Measurements from ENCODE around the gene MRPL40. TPM values are rescaled to one million over a fixed set of nuclear protein-coding genes. Genes with fewer than 3 reads are reported as not detected.

MRPL40 gene
- polyA plus RNA-seq, 1 donor, result 30.8 TPM

DNA sequence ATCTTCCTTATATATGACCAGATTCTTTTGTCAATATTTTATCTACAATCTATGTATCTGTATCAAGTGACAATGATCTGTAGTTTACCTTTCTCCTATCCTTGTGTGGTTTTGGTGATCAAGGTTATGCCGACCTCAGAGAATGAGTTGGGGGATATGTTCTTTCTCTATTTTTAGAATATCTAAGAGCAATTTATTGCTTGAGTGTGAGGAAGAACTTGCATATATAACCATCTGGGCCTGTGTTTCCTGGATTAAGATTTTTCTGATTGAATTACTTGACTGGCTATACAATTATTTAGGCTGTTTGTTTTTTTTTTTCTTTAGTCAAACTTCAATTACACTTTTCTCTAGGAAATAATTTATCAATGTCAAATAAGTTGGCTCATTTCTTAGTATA, 29.2 kb downstream of the MRPL40 start:
- DNase-seq, result no peak
- Histone ChIP-seq H3K4me1 (ENCODE audit: control insufficient read depth, insufficient read depth, low read length) (no peaks in the 10 kb centered on the region), H3K27me3 (ENCODE audit: control insufficient read depth, insufficient read depth, low read length) (no peaks in the 10 kb centered on the region), H3K4me3 (ENCODE audit: low read length) (no peak overlapping the region), H3K9me3 (ENCODE audit: control insufficient read depth, low read depth, low read length) (no peaks in the 10 kb centered on the region), H3K36me3 (ENCODE audit: control insufficient read depth, insufficient read depth, low read length) (peaks cover 50% of the 10 kb centered on the region), H3K27ac (ENCODE audit: low read length) (no peak overlapping the region)
- WGBS (ENCODE audit: insufficient coverage, low lambda C conversion rate), result no CpG with 5 or more reads among the region's 1 CpG

DNA sequence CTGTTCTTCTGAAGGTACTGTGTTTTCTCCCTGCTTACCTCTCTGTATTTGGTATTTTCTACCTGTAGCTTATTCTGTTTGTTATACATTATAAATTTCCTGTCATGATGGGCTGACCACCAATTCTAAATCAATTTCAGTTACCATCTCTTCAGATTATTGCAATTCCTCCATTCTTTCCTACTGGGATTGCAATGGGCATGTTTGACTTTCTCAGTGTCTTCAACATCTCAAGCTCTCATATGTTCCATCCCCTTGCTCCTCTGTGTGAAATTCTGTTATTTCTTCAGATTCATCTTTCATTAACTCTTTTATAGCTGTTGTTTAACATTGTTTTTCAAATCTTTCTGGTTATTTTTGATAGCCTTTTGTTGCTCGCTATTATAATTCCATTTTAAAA, 30.7 kb downstream of the MRPL40 start:
- H3K27me3 ChIP-seq (ENCODE audit: control insufficient read depth, insufficient read depth, low read length), result no peaks in the 10 kb centered on the region
- H3K36me3 ChIP-seq (ENCODE audit: control insufficient read depth, insufficient read depth, low read length), result peaks cover 55% of the 10 kb centered on the region
- H3K4me1 ChIP-seq (ENCODE audit: control insufficient read depth, insufficient read depth, low read length), result no peaks in the 10 kb centered on the region
- no peak for DNase-seq
- 100% methylated on average over 1 of the region's 1 CpG for WGBS (ENCODE audit: insufficient coverage, low lambda C conversion rate)
- no peaks in the 10 kb centered on the region for H3K9me3 ChIP-seq (ENCODE audit: control insufficient read depth, low read depth, low read length)
- no peak overlapping the region for H3K4me3 ChIP-seq (ENCODE audit: low read length)
- no peak overlapping the region for H3K27ac ChIP-seq (ENCODE audit: low read length)

DNA sequence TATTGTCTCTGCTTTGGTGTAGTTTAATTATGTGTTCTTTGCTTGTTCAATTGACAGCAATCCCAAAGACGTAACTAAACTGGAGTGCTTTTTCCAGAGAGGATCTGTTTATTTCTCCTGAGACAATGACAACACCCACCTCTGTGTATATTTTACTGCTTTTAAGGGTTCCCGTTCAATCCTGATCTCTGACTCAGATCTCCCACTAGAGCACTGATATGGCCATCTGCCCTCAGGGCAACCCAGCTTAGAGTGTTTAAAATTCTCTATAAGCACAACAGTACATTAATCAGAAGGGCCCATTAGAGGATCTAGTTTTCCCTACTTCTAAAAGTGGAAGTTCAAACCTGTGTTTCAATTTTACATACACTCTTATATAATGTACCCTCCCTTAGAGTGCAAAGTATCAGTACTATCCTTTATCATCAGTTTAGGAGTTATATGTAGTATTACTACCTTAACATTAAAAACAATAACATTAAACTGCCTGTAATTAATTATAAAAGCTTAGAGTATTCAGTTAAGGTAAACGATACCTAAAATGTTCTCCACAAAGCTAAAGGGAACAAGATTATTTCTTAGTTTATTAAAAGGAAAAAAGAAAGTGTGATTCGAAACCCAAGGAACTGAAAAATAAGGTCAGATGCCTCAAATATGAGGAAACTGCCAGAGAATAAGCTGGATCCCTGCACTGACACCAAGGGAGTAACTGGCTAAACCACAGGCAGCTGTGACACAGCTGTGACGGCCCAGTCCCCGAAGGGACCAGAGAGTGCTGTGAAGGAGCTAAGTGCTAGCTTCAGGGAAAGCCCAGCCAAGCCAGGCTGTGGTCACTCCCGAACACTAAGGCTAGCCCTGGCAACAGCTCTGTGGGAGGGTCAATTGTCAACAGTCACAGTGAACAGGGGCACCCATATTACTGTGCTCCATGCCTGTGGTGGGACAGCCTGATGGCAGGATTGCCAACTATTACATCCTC, 31.4 kb downstream of the MRPL40 start:
- Histone ChIP-seq H3K36me3 (ENCODE audit: control insufficient read depth, insufficient read depth, low read length) (peaks cover 61% of the 10 kb centered on the region), H3K4me3 (ENCODE audit: low read length) (no peak overlapping the region)
- 90% methylated on average over 2 of the region's 7 CpGs for WGBS (ENCODE audit: insufficient coverage, low lambda C conversion rate)

DNA sequence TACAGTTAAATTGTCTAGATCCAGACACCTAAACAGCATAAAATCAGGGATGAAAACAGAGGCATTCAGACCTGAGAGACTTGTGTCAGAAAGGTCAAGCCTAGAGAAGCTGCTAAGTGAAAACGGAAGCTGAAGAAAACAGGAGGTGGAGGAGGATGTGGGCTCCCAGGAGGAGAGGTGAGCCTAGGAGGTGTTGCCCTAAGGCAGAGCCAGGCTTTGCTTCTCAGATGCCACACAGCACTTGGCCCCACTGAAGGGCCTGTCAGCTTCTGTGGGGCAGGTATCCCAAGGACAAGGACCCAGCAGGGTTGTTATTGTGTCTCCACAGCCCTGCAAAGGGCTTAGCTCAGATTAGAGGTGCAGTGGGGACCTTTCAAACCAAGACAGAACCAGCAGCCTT, 32.2 kb downstream of the MRPL40 start:
- Histone ChIP-seq H3K9me3 (ENCODE audit: control insufficient read depth, low read depth, low read length) (no peaks in the 10 kb centered on the region), H3K4me3 (ENCODE audit: low read length) (no peak overlapping the region), H3K27me3 (ENCODE audit: control insufficient read depth, insufficient read depth, low read length) (no peaks in the 10 kb centered on the region), H3K4me1 (ENCODE audit: control insufficient read depth, insufficient read depth, low read length) (no peaks in the 10 kb centered on the region), H3K27ac (ENCODE audit: low read length) (no peak overlapping the region), H3K36me3 (ENCODE audit: control insufficient read depth, insufficient read depth, low read length) (peaks cover 68% of the 10 kb centered on the region)
- no peak for DNase-seq
- WGBS (ENCODE audit: insufficient coverage, low lambda C conversion rate), result no CpG with 5 or more reads among the region's 1 CpG

More for the DNA sequence above, 31.4 kb downstream of the MRPL40 start:
- Histone ChIP-seq H3K4me1 (ENCODE audit: control insufficient read depth, insufficient read depth, low read length) (no peaks in the 10 kb centered on the region), H3K27me3 (ENCODE audit: control insufficient read depth, insufficient read depth, low read length) (no peaks in the 10 kb centered on the region), H3K27ac (ENCODE audit: low read length) (no peak overlapping the region), H3K9me3 (ENCODE audit: control insufficient read depth, low read depth, low read length) (no peaks in the 10 kb centered on the region)
- no peak for DNase-seq

DNA sequence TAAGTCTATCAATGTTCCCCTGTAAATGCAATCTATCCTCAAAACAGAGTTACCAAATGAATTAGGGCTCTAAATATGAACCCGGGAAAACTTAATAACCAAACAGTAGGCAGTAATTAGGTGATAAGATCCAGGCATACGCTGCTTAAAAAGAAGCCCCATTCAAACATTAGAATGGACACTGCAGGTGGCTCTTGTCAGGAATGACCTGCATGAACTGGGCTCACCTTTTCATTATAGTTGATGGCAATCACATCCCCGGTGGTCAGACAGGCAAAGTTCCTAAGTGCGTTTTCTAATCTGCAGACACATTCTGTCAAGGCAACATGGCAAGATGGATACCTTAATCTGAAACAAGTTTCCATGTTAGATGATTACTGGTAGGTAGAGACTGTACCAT, 32.6 kb downstream of the MRPL40 start:
- H3K27ac ChIP-seq (ENCODE audit: low read length), result no peak overlapping the region
- peaks cover 72% of the 10 kb centered on the region for H3K36me3 ChIP-seq (ENCODE audit: control insufficient read depth, insufficient read depth, low read length)
- no peak for DNase-seq
- WGBS (ENCODE audit: insufficient coverage, low lambda C conversion rate), result 80% methylated on average over 1 of the region's 4 CpGs
- no peaks in the 10 kb centered on the region for H3K27me3 ChIP-seq (ENCODE audit: control insufficient read depth, insufficient read depth, low read length)
- H3K4me1 ChIP-seq (ENCODE audit: control insufficient read depth, insufficient read depth, low read length), result no peaks in the 10 kb centered on the region
- no peaks in the 10 kb centered on the region for H3K9me3 ChIP-seq (ENCODE audit: control insufficient read depth, low read depth, low read length)
- no peak overlapping the region for H3K4me3 ChIP-seq (ENCODE audit: low read length)

DNA sequence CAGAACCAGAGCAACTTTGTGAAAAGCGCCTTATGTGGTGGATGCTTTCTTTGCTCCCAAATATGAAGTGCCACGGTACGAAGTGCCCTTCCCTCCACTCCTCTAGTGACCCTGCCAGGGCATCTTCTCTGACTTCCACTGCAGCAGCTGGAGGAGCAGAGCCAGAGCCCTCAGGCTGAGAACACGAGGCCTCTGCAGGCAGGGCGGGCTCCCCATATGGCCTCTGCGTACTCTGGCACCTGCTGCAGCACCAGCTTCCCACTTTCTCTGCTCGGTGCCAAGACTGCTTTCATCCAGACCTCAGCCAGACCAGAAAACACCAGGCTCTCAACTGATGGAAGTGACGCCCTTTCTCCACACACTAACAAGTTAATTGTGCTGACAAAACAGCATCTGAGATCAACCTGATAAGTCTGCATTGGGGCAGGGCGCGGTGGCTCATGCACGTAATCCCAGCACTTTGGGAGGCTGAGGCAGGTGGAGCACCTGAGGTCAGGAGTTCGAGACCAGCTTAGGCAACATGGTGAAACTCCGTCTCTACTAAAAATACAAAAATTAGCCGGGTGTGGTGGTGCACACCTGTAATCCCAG, 33.9 kb downstream of the MRPL40 start:
- peaks cover 80% of the 10 kb centered on the region for H3K36me3 ChIP-seq (ENCODE audit: control insufficient read depth, insufficient read depth, low read length)
- H3K27me3 ChIP-seq (ENCODE audit: control insufficient read depth, insufficient read depth, low read length), result no peaks in the 10 kb centered on the region
- H3K4me3 ChIP-seq (ENCODE audit: low read length), result no peak overlapping the region
- no CpG with 5 or more reads among the region's 14 CpGs for WGBS (ENCODE audit: insufficient coverage, low lambda C conversion rate)
- H3K9me3 ChIP-seq (ENCODE audit: control insufficient read depth, low read depth, low read length), result no peaks in the 10 kb centered on the region
- DNase-seq, result no peak
- no peaks in the 10 kb centered on the region for H3K4me1 ChIP-seq (ENCODE audit: control insufficient read depth, insufficient read depth, low read length)
- H3K27ac ChIP-seq (ENCODE audit: low read length), result no peak overlapping the region

DNA sequence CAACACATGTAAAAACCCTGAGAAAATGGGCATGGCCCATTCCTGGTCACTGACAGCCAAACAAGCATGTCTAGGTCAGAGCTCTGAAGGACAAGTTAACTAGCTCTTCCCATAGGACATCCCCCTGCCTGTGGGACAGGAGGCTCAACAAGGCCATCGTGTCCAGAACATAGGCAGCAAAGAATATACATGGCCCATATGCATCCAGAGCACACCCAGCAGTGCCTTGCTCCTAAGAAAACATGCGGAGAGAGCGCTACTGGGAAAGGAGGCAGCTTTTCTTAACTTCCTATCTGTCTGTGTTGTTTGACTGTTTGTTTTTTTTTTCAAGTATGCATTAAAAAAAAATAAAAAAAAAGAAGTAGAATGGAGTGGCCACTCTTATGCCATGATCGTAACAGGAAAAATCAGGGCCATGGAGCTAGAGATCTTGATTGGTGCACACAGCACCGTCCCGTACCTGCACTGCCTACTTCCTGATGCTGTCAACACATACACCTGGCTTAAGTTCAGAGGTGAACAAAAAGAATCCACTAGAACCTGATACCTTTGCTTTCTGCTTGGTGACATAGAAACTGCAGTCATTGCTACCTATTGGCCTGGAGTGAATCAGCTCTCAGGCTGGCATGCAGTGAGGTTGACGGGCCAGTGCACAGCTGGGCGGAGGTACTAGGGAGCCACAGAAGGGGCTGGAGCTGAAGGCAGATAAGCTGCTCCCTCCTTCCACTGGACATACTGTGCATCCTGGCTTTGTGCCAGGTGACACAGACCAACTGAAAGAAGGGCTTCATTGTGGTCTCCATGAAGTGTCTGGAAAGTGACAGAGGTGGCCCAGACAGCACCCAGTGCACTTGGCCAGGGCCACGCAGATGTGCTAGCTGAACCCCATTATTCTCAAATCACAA, 34.8 kb downstream of the MRPL40 start:
- Histone ChIP-seq H3K27ac (ENCODE audit: low read length) (no peak overlapping the region), H3K36me3 (ENCODE audit: control insufficient read depth, insufficient read depth, low read length) (peaks cover 83% of the 10 kb centered on the region), H3K4me1 (ENCODE audit: control insufficient read depth, insufficient read depth, low read length) (no peaks in the 10 kb centered on the region), H3K4me3 (ENCODE audit: low read length) (no peak overlapping the region), H3K27me3 (ENCODE audit: control insufficient read depth, insufficient read depth, low read length) (no peaks in the 10 kb centered on the region), H3K9me3 (ENCODE audit: control insufficient read depth, low read depth, low read length) (no peaks in the 10 kb centered on the region)
- 100% methylated on average over 2 of the region's 9 CpGs for WGBS (ENCODE audit: insufficient coverage, low lambda C conversion rate)
- DNase-seq, result no peak

DNA sequence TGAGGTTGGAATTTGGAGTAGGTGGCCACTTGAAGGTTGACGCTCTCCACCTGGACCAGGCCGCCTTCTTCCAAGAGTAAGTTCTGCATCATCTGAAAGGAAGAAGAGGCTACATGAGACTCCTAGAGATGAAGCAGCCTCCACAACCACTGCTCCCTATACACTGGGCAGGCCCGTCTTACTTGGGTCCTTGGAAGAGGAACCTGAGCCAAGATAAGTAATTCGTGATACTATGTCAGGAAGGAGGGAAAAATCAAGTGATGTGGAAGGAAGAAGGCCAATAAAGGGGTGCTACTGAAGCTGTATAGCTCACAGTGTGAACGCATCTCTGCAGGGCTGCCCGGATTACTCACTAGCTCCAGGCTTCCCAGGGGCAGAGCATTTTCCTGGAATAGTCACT, 35.6 kb downstream of the MRPL40 start:
- peaks cover 86% of the 10 kb centered on the region for H3K36me3 ChIP-seq (ENCODE audit: control insufficient read depth, insufficient read depth, low read length)
- DNase-seq, result no peak

DNA sequence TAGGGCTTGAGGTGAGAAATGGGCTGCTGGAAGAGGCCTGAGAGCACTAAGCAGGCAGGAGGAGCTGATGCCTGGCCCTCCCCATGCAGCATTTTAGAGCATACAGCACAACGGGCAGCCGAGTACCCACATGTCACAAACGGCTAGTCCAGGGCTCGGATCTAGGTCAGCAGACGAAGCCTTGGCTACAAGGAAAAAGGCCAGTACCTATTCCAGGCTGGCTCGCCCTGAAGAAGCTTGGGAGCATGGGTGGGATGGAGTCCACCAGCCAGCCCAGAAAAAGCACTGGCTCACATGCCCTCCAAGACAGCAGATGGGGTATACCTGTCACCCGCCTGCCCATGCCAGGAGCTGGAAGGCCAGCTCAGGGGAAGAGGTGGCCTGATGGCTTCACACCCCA, 37.1 kb downstream of the MRPL40 start:
- H3K9me3 ChIP-seq (ENCODE audit: control insufficient read depth, low read depth, low read length), result no peaks in the 10 kb centered on the region
- no peak for DNase-seq
- H3K36me3 ChIP-seq (ENCODE audit: control insufficient read depth, insufficient read depth, low read length), result peaks cover 90% of the 10 kb centered on the region
- H3K4me1 ChIP-seq (ENCODE audit: control insufficient read depth, insufficient read depth, low read length), result no peaks in the 10 kb centered on the region
- no CpG with 5 or more reads among the region's 7 CpGs for WGBS (ENCODE audit: insufficient coverage, low lambda C conversion rate)
- no peaks in the 10 kb centered on the region for H3K27me3 ChIP-seq (ENCODE audit: control insufficient read depth, insufficient read depth, low read length)
- no peak overlapping the region for H3K4me3 ChIP-seq (ENCODE audit: low read length)
- no peak overlapping the region for H3K27ac ChIP-seq (ENCODE audit: low read length)

More for the DNA sequence above, 35.6 kb downstream of the MRPL40 start:
- Histone ChIP-seq H3K9me3 (ENCODE audit: control insufficient read depth, low read depth, low read length) (no peaks in the 10 kb centered on the region), H3K4me3 (ENCODE audit: low read length) (no peak overlapping the region), H3K27me3 (ENCODE audit: control insufficient read depth, insufficient read depth, low read length) (no peaks in the 10 kb centered on the region), H3K27ac (ENCODE audit: low read length) (no peak overlapping the region), H3K4me1 (ENCODE audit: control insufficient read depth, insufficient read depth, low read length) (no peaks in the 10 kb centered on the region)
- no CpG with 5 or more reads among the region's 6 CpGs for WGBS (ENCODE audit: insufficient coverage, low lambda C conversion rate)

DNA sequence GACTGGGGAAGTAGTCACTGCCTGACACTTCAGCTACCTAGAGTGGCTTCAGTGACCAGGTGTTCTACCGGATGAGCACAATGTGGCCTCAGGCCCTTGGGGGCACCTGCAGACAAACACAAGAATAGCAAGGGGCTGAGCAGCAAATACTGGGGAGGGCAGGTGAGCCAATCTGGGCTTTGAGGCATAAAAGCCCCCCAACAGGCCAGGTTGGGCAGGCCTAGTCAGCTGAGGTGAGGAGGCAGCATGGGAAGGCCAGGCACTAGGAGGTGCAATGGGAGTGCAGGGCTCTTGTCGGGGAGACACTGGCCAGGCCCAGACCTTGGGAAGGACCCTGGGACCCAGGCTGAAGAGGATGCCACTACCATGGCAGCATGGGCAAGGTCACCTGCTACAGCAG, 37.7 kb downstream of the MRPL40 start:
- DNase-seq, result no peak
- Histone ChIP-seq H3K27ac (ENCODE audit: low read length) (no peak overlapping the region), H3K4me1 (ENCODE audit: control insufficient read depth, insufficient read depth, low read length) (no peaks in the 10 kb centered on the region), H3K4me3 (ENCODE audit: low read length) (no peak overlapping the region), H3K36me3 (ENCODE audit: control insufficient read depth, insufficient read depth, low read length) (peaks cover 90% of the 10 kb centered on the region), H3K27me3 (ENCODE audit: control insufficient read depth, insufficient read depth, low read length) (no peaks in the 10 kb centered on the region), H3K9me3 (ENCODE audit: control insufficient read depth, low read depth, low read length) (no peaks in the 10 kb centered on the region)
- no CpG with 5 or more reads among the region's 2 CpGs for WGBS (ENCODE audit: insufficient coverage, low lambda C conversion rate)
